Hepatocyte (in vitro differentiated cells): ENCODE results near the gene CAMK1G. TPM values are rescaled to one million over a fixed set of nuclear protein-coding genes. Genes with fewer than 3 reads are reported as not detected.

ENCODE experiments used
- DNase-seq: peaks from one replicate; pipeline ENCODE4 v3.0.0-alpha.2; 2016; ENCODE audit warnings: low spot score
- H2AFZ ChIP-seq: fragments of 200-600 bp; sonication (generic); 2 replicates; pipeline ENCODE4 v1.6.0; 2016; ENCODE audit warnings: antibody characterized with exemption, mild to moderate bottlenecking
- H3K27ac ChIP-seq: fragments of 200-600 bp; sonication (generic); 2 replicates; pipeline ENCODE4 v1.5.1; 2016; ENCODE audit warnings: mild to moderate bottlenecking
- H3K27me3 ChIP-seq: fragments of 200-600 bp; sonication (generic); 2 replicates; pipeline ENCODE4 v1.6.1; 2016
- H3K36me3 ChIP-seq: fragments of 200-600 bp; sonication (generic); replicated peaks from 2 replicates; pipeline ENCODE4 v1.5.1; 2016; ENCODE audit warnings: low read depth; ENCODE audit not compliant: insufficient read depth
- H3K4me1 ChIP-seq: fragments of 200-600 bp; sonication (generic); 2 replicates; pipeline ENCODE4 v1.5.1; 2016; ENCODE audit warnings: mild to moderate bottlenecking, moderate library complexity; ENCODE audit not compliant: insufficient read depth
- H3K4me2 ChIP-seq: fragments of 200-600 bp; sonication (generic); 2 replicates; pipeline ENCODE4 v1.6.0; 2016
- H3K4me3 ChIP-seq: fragments of 200-600 bp; sonication (generic); 2 replicates; pipeline ENCODE4 v1.5.1; 2016; ENCODE audit warnings: mild to moderate bottlenecking
- H3K79me2 ChIP-seq: fragments of 200-600 bp; sonication (generic); 2 replicates; pipeline ENCODE4 v1.6.0; 2017; ENCODE audit warnings: mild to moderate bottlenecking
- H3K9me2 ChIP-seq: fragments of 200-600 bp; sonication (generic); replicated peaks from 2 replicates; pipeline ENCODE4 v1.6.0; 2017; ENCODE audit warnings: mild to moderate bottlenecking; ENCODE audit not compliant: insufficient read depth
- H3K9me3 ChIP-seq: fragments of 200-600 bp; sonication (generic); 2 replicates; pipeline ENCODE4 v1.5.1; 2016; ENCODE audit warnings: low read depth, mild to moderate bottlenecking
- H4K20me1 ChIP-seq: fragments of 200-600 bp; sonication (generic); 2 replicates; pipeline ENCODE4 v1.6.0; 2016; ENCODE audit warnings: mild to moderate bottlenecking; ENCODE audit not compliant: insufficient read depth, poor library complexity, severe bottlenecking
- CTCF ChIP-seq: fragments of 200-600 bp; sonication (generic); IDR thresholded peaks from 2 replicates; pipeline ENCODE4 v1.5.1; 2016; ENCODE audit warnings: antibody characterized with exemption, mild to moderate bottlenecking; ENCODE audit not compliant: poor library complexity
- EZH2 ChIP-seq: fragments of 200-600 bp; sonication (generic); IDR thresholded peaks from 2 replicates; pipeline ENCODE4 v1.6.1; 2016; ENCODE audit warnings: antibody characterized with exemption, mild to moderate bottlenecking, borderline replicate concordance
- EZH2phosphoT487 ChIP-seq: fragments of 200-600 bp; sonication (generic); IDR thresholded peaks from one replicate; pipeline ENCODE4 v1.6.1; 2018; ENCODE audit warnings: antibody characterized with exemption, mild to moderate bottlenecking, low read depth, moderate library complexity; ENCODE audit not compliant: unreplicated experiment, severe bottlenecking
- WGBS: methylation state at CpG from one replicate; pipeline ENCODE4 v1.1.6; 2016; ENCODE audit warnings: low lambda C conversion rate; ENCODE audit errors: missing lambda C conversion rate; 5-methylcytosine and 5-hydroxymethylcytosine counted together
- polyA plus RNA-seq: library from polyadenylated mRNA; unstranded; fragments of >200 nt; fragmentation: Nextera tagmentation; extraction: Ambion mirVana; gene quantifications from 2 replicates; pipeline ENCODE4 v1.2.1, GENCODE V29; 2016
- total RNA-seq: library from RNA; depleted of rRNA; stranded (reverse); fragments of >200 nt; gene quantifications from 2 replicates; pipeline ENCODE4 v1.2.3, GENCODE V29; 2014

The CAMK1G gene
- total and polyA plus RNA-seq, 2 experiments from 2014 or later = 1.1 to 1.2 TPM

GRCh38 chr1:209595028-209595427 lies 11.5 kb downstream of the CAMK1G start:
- TF ChIP-seq EZH2 (no peak), EZH2phosphoT487 (no peak), CTCF (no peak)
- DNase-seq = no peak
- H3K4me1 ChIP-seq = no peaks in the 10 kb centered on the region
- H4K20me1 ChIP-seq = no peaks in the 10 kb centered on the region
- H3K36me3 ChIP-seq = no peaks in the 10 kb centered on the region
- no peaks in the 10 kb centered on the region for H3K79me2 ChIP-seq
- H2AFZ ChIP-seq = no peak overlapping the region
- no peaks in the 10 kb centered on the region for H3K27me3 ChIP-seq
- H3K27ac ChIP-seq = no peak overlapping the region
- no peak overlapping the region for H3K4me3 ChIP-seq
- no peaks in the 10 kb centered on the region for H3K9me2 ChIP-seq
- WGBS = 77% methylated on average over 9 of the region's 9 CpGs
- no peaks in the 10 kb centered on the region for H3K9me3 ChIP-seq
- H3K4me2 ChIP-seq = no peak overlapping the region

GRCh38 chr1:209595599-209596285 lies 12.2 kb downstream of the CAMK1G start:
- no peak overlapping the region for H3K27ac ChIP-seq
- TF ChIP-seq EZH2phosphoT487 (no peak), EZH2 (no peak), CTCF (no peak)
- H3K36me3 ChIP-seq = no peaks in the 10 kb centered on the region
- no peak for DNase-seq
- H2AFZ ChIP-seq = no peak overlapping the region
- H3K27me3 ChIP-seq = peaks cover 4% of the 10 kb centered on the region
- H3K9me3 ChIP-seq = no peaks in the 10 kb centered on the region
- WGBS = 87% methylated on average over 10 of the region's 10 CpGs
- H3K4me1 ChIP-seq = no peaks in the 10 kb centered on the region
- H3K9me2 ChIP-seq = no peaks in the 10 kb centered on the region
- no peaks in the 10 kb centered on the region for H4K20me1 ChIP-seq
- no peaks in the 10 kb centered on the region for H3K79me2 ChIP-seq
- H3K4me2 ChIP-seq = no peak overlapping the region
- no peak overlapping the region for H3K4me3 ChIP-seq

DNA sequence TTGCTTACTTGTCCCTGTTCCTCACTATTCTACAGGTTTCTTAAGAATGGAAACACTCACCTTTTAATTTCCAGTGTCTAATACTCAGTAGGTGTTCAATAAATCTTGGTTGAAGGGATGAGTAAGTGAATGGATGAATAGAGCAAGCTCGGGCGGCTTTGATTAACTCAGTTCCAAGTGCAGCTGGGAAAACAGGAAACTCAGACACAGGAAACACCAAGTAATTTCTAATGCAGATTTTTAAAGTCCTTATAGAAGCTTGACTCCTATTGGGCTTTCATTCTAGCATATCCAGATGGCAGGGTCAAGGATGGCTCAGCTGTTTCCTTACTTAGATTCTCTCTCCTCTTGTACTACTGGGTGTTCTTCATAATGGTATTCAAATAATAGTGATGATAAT lies 14.0 kb downstream of the CAMK1G start:
- TF ChIP-seq EZH2phosphoT487 = no peak
- no peak for TF ChIP-seq CTCF
- no peak for TF ChIP-seq EZH2
- Histone ChIP-seq H3K4me3 (no peak overlapping the region), H3K27me3 (peaks cover 7% of the 10 kb centered on the region), H3K79me2 (no peaks in the 10 kb centered on the region), H3K4me1 (no peaks in the 10 kb centered on the region), H3K27ac (no peak overlapping the region), H3K4me2 (no peak overlapping the region), H3K9me2 (no peaks in the 10 kb centered on the region), H2AFZ (no peak overlapping the region), H3K36me3 (no peaks in the 10 kb centered on the region), H4K20me1 (no peaks in the 10 kb centered on the region), H3K9me3 (no peaks in the 10 kb centered on the region)
- DNase-seq = no peak
- 94% methylated on average over 2 of the region's 2 CpGs for WGBS
